ENCODE data around the gene PPM1G.
A peak's percentile ranks its signal among the peaks of the same experiment; 100 is the strongest.

PPM1G gene

GRCh38 chr2:27373567-27373966 is 35.8 kb downstream of the PPM1G start:
- no peak for DNase-seq (ENCODE audit: low read depth, low spot score)
- no peak for TF ChIP-seq EZH2 (IDR thresholded peaks at IDR 0.05)
- no peak for TF ChIP-seq POLR2AphosphoS5 (IDR thresholded peaks at IDR 0.05; ENCODE audit: borderline replicate concordance, low read depth, low read length)
- TF ChIP-seq FOXP2 (optimal IDR thresholded peaks at IDR 0.05; ENCODE audit: control extremely low read depth, extremely low read length, insufficient read depth) = no peak
- Histone ChIP-seq H3K27ac (0 out of 2 replicates have a peak overlapping the region, but pooled peaks have one; percentile 11), H3K4me3 (no peak overlapping the region), H3K9ac (ENCODE audit: insufficient read length) (no peak overlapping the region), H3K36me3 (ENCODE audit: insufficient read depth, low read length) (peaks cover 68% of the 10 kb centered on the region), H3K9me3 (ENCODE audit: low read depth, low read length) (no peaks in the 10 kb centered on the region)

GRCh38 chr2:27372937-27373336 is 36.5 kb downstream of the PPM1G start:
- Histone ChIP-seq H3K27ac (peak overlapping the region; percentile 30; the same call in 1 of the 2 replicates), H3K9ac (ENCODE audit: insufficient read length) (no peak overlapping the region), H3K36me3 (ENCODE audit: insufficient read depth, low read length) (peaks cover 69% of the 10 kb centered on the region), H3K4me3 (no peak overlapping the region), H3K9me3 (ENCODE audit: low read depth, low read length) (no peaks in the 10 kb centered on the region)
- no peak for DNase-seq (ENCODE audit: low read depth, low spot score)
- TF ChIP-seq FOXP2 (optimal IDR thresholded peaks at IDR 0.05; ENCODE audit: control extremely low read depth, extremely low read length, insufficient read depth) (no peak), EZH2 (IDR thresholded peaks at IDR 0.05) (no peak), POLR2AphosphoS5 (IDR thresholded peaks at IDR 0.05; ENCODE audit: borderline replicate concordance, low read depth, low read length) (no peak)

GRCh38 chr2:27370816-27371620 is 38.4 kb downstream of the PPM1G start:
- Histone ChIP-seq H3K27ac (peak overlapping the region; percentile 77), H3K36me3 (ENCODE audit: insufficient read depth, low read length) (peaks cover 68% of the 10 kb centered on the region), H3K4me3 (peak overlapping the region; percentile 94), H3K9me3 (ENCODE audit: low read depth, low read length) (no peaks in the 10 kb centered on the region), H3K9ac (ENCODE audit: insufficient read length) (peak overlapping the region; percentile 98)
- no peak for TF ChIP-seq EZH2 (IDR thresholded peaks at IDR 0.05)
- no peak for TF ChIP-seq FOXP2 (optimal IDR thresholded peaks at IDR 0.05; ENCODE audit: control extremely low read depth, extremely low read length, insufficient read depth)
- no peak for TF ChIP-seq POLR2AphosphoS5 (IDR thresholded peaks at IDR 0.05; ENCODE audit: borderline replicate concordance, low read depth, low read length)
- DNase-seq (ENCODE audit: low read depth, low spot score) = no peak

GRCh38 chr2:27370026-27370815 is 39.2 kb downstream of the PPM1G start, which contains the start of the genes EIF2B4 and SNX17:
Gene EIF2B4 (minus strand): TSS chr2:27370338. CDS start chr2:27370314, 24 bp downstream.
Gene SNX17 (plus strand): TSS chr2:27370616. CDS start chr2:27370744, 128 bp downstream.
- Histone ChIP-seq H3K4me3 (peak within 1 kb of the TSS; percentile 94), H3K27ac (peak within 1 kb of the TSS; percentile 77), H3K9ac (ENCODE audit: insufficient read length) (peak within 1 kb of the TSS; percentile 98), H3K9me3 (ENCODE audit: low read depth, low read length) (no peaks in the 10 kb centered on the region), H3K36me3 (ENCODE audit: insufficient read depth, low read length) (peaks cover 65% of the 10 kb centered on the region)
- TF ChIP-seq POLR2AphosphoS5 (IDR thresholded peaks at IDR 0.05; ENCODE audit: borderline replicate concordance, low read depth, low read length) (peak; percentile 94), FOXP2 (optimal IDR thresholded peaks at IDR 0.05; ENCODE audit: control extremely low read depth, extremely low read length, insufficient read depth) (peak; percentile 36), EZH2 (IDR thresholded peaks at IDR 0.05) (no peak)
- peak; percentile 97 for DNase-seq (ENCODE audit: low read depth, low spot score)

GRCh38 chr2:27369471-27370025 is 39.8 kb downstream of the PPM1G start:
- H3K36me3 ChIP-seq (ENCODE audit: insufficient read depth, low read length) = peaks cover 61% of the 10 kb centered on the region

GRCh38 chr2:27363933-27364332 is 45.5 kb downstream of the PPM1G start:
- peaks cover 54% of the 10 kb centered on the region for H3K36me3 ChIP-seq (ENCODE audit: insufficient read depth, low read length)
- DNase-seq (ENCODE audit: low read depth, low spot score) = no peak
- 0 out of 2 replicates have a peak overlapping the region, but pooled peaks have one; percentile 19 for H3K27ac ChIP-seq
- no peak overlapping the region for H3K4me3 ChIP-seq
- 0 out of 2 replicates have a peak, but pooled peaks have one; percentile 13 for TF ChIP-seq POLR2AphosphoS5 (IDR thresholded peaks at IDR 0.05; ENCODE audit: borderline replicate concordance, low read depth, low read length)
- no peak for TF ChIP-seq FOXP2 (optimal IDR thresholded peaks at IDR 0.05; ENCODE audit: control extremely low read depth, extremely low read length, insufficient read depth)
- TF ChIP-seq EZH2 (IDR thresholded peaks at IDR 0.05) = no peak
- H3K9me3 ChIP-seq (ENCODE audit: low read depth, low read length) = no peaks in the 10 kb centered on the region
- no peak overlapping the region for H3K9ac ChIP-seq (ENCODE audit: insufficient read length)

More at GRCh38 chr2:27369471-27370025, 39.8 kb downstream of the PPM1G start:
- peak overlapping the region; percentile 94 for H3K4me3 ChIP-seq
- H3K9me3 ChIP-seq (ENCODE audit: low read depth, low read length) = no peaks in the 10 kb centered on the region
- DNase-seq (ENCODE audit: low read depth, low spot score) = no peak
- TF ChIP-seq EZH2 (IDR thresholded peaks at IDR 0.05) = no peak
- no peak for TF ChIP-seq FOXP2 (optimal IDR thresholded peaks at IDR 0.05; ENCODE audit: control extremely low read depth, extremely low read length, insufficient read depth)
- no peak for TF ChIP-seq POLR2AphosphoS5 (IDR thresholded peaks at IDR 0.05; ENCODE audit: borderline replicate concordance, low read depth, low read length)
- H3K9ac ChIP-seq (ENCODE audit: insufficient read length) = peak overlapping the region; percentile 88
- H3K27ac ChIP-seq = peak overlapping the region; percentile 57

GRCh38 chr2:27362678-27363420 is 46.5 kb downstream of the PPM1G start:
- Histone ChIP-seq H3K27ac (peak overlapping the region; percentile 71), H3K9ac (ENCODE audit: insufficient read length) (no peak overlapping the region), H3K36me3 (ENCODE audit: insufficient read depth, low read length) (peaks cover 50% of the 10 kb centered on the region)

More at GRCh38 chr2:27362678-27363420, 46.5 kb downstream of the PPM1G start:
- TF ChIP-seq POLR2AphosphoS5 (IDR thresholded peaks at IDR 0.05; ENCODE audit: borderline replicate concordance, low read depth, low read length) (no peak; the same call in 1 of the 2 replicates), FOXP2 (optimal IDR thresholded peaks at IDR 0.05; ENCODE audit: control extremely low read depth, extremely low read length, insufficient read depth) (no peak), EZH2 (IDR thresholded peaks at IDR 0.05) (no peak)
- DNase-seq (ENCODE audit: low read depth, low spot score) = no peak
- Histone ChIP-seq H3K4me3 (no peak overlapping the region), H3K9me3 (ENCODE audit: low read depth, low read length) (no peaks in the 10 kb centered on the region)

Measured in SK-N-MC (cell line).